HG03457 (cell line): ENCODE measurements around the gene DNMBP.
"Not testable (repeated sequence)": the region's sequence is repeated elsewhere in the genome, so short reads cannot be mapped to it uniquely, and the experiment has no call there.

Source experiments
- ATAC-seq: cut with Tn5 transposase; IDR thresholded peaks from one replicate; pipeline ENCODE4 v1.9.1; 2021; ENCODE audit warnings: moderate number of reproducible peaks; ENCODE audit not compliant: unreplicated experiment

The DNMBP gene

GRCh38 chr10:99985637-99986036 is 24.1 kb downstream of the DNMBP start:
- not testable (repeated sequence) for ATAC-seq

GRCh38 chr10:99984211-99985034 is 25.3 kb downstream of the DNMBP start:
- no peak for ATAC-seq

DNA sequence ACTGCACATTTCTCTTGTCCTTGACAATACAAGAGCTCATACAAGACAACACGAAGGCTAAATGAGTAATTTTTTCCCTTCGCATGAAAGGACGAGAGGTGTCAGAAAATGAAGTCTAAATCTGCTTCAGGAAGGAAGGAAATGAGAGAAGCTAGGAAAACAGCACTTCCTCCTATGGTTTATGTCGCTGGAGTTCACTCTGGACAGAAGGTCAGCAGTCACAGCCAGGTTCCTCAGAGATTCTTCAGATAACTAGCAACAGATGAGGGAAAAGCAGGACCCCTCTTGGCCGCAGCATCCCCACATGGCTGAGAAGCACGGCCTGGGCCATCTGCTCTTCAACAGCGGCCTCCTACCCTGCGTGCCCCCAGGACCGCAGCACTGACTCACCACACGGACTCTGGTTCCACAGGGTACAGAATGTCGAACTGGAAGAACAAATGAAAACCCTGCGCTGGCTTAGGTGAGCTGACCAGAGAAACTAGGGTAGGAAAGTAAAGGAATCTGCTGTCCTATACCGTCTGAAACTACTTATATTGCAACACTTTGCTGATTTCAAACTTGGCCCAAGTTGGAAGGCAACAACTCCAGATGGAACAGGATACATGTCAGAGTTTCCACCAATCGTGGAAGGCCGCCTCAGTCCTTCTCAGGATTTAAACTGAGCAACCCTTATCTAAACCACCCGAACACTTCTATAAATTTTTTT is 26.3 kb downstream of the DNMBP start:
- no peak for ATAC-seq

GRCh38 chr10:99982728-99983127 is 27.0 kb downstream of the DNMBP start:
- ATAC-seq, result no peak

GRCh38 chr10:99981581-99982199 is 28.1 kb downstream of the DNMBP start:
- no peak for ATAC-seq

DNA sequence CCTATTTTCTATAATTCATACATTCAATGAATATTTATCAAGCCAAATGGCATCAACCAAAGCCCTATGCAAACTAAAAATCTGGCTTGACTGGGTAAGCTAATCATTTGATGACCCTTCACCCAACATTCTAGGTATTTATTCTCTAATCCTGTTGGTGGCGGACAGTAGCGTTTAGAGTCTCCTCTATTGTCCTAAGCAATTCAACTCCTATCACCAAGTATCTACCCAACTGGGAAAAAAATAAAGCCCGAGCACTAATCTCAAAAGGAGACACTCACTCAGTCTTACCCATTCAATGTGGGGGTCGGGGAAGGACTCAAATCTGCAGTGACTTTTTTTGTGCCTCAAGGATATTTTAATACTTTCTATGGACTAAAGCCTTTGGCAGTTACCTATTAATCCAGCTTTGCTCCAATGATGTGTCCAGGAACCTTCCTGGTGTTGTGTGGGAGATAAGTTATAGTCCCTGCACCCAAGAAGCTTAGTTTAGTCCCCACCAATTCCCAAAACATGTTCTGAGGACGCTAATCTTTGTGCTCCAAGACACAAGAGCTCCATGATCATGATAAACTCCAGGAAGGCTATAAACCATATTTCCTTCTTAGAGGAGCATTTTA is 30.6 kb downstream of the DNMBP start:
- no peak for ATAC-seq

DNA sequence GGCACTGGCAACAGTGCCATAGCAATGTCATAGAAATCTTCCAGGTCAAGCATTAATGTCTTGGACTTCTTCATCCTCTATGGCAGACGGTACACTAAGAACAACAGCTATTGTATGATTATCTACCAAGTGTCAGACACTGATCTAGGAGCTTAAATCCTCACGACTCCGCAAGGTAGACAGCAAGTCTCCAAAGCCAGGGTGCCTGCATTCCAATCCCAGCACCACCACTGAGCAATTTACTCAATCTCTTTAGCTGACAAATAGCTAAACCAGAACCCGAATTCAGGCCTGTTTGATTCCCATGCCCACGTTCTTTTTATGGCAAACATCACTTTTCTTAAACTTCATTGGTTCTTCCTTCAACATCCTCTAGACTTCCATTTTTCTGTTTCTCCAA is 31.8 kb downstream of the DNMBP start:
- no peak for ATAC-seq

DNA sequence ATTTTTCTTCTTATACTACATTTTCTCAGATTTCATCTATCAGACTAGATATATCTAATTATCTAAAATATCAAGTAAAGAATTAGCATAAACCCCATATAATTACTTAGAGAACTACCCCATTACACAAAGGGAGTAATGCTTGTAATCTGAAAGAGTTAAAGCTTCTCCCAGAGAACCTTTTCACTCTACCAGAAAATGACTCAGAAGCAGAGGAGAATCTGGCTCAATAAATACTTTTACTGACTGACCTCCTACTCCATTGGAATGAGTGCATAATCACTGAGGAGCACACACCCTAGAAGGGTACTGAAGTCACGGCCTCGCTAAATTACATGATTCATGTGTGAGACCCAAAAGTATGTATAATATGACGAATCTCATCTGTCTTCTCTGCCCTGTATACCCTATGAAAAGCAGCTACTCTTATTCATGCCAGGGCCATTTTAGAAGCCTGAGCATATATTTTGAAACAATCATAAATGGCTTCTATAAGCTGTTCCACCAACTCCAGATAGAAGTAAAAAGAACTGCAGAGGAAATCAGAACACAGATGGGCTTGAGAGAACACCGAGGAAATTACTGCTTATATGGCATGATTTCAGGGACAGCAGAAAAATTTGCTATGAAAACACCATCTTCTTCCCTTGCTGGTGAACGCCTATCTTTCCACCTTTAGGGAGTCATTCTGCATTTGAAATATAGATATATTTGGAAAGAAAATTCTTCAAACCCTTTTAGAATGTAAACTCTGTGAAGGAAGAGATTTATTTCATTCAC is 32.7 kb downstream of the DNMBP start:
- no peak for ATAC-seq

DNA sequence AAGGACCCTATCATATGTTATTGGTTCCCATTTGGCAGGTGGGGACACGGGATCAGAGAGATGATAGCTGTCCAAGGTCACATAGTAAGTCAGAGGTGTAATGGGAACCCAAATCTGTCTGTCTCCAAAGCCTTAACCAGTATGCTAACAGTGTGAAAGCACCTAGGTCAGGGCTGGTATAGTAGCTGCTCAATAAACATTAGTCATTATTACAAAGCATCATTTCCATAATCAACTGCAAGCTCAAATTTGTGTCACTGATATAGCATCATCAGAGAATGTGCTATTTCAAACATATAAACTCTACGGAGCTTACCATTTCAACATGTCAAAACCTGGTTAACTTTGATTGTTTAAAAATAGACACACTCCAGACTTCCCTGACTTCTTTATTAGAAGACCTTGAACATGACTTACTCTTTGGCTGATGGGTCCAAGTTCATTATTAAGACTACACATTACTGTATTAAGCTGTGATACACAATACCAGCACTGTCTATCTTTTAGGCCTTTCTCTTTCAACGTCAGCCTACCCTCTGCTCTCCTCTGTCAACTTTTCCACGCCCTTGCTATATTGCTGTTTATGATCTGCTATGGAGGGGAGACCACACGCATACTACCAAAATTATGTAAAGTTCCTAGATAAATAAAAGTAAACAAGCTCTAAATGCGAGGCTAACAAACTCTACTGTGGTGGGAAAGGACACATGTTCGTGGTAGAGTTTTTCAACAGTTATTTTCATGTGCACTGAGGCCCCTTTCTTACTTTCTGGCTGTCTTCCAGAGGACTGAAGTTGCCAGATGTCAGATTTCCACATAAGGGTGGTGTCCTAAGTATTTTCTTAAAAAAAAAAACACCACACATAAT is 33.6 kb downstream of the DNMBP start:
- ATAC-seq, result no peak

DNA sequence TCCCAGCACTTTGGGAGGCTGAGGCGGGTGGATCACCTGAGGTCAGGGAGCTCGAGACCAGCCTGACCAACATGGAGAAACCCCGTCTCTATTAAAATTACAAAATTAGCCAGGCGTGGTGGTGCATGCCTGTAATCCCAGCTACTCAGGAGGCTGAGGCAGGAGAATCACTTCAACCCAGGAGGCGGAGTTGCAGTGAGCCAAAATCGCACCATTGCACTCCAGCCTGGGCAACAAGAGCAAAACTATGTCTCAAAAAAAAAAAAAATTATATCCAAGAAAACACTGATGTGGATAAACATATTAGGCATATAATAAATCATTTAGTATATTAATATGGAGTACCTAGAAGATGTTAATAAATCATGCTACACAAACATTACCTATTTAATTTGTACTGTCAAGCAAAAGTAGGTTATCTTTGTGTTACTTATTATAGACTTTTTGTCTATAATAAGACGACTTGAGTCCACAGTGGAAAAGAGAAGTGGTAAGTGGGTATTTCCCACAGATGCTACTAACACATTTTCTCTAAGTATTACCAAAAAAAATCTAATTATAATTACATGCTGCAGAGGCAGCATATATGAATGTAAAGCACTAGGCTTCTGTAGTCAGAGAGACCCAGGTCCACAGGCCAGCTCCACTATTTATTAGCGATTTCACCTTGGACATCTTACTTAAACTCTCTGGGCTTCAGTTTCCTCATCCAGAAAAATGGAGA is 34.5 kb downstream of the DNMBP start:
- no peak for ATAC-seq

- no peak for ATAC-seq
Observed at GRCh38 chr10:99973190-99973589, 36.6 kb downstream of the DNMBP start.

GRCh38 chr10:99967961-99968360 is 41.8 kb downstream of the DNMBP start:
- no peak for ATAC-seq

DNA sequence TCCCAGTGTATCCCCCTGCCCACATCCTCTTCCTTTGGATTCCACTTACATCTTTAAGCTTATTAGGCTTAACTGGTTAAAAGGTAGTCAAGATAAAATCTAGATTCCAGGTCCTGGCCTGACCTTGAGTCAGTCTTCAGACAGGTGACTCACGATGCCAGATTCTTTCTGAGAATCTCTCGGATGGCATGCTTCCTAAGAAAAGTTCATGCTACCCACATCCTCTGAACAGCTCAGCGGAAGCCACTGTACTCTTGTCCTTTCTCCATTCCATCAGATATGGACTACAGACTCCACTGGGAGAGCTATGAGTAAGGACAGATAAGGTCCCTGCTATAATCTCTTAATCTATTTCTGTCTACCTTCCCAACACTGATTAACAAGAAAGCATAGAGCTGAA is 43.4 kb downstream of the DNMBP start:
- ATAC-seq, result no peak

DNA sequence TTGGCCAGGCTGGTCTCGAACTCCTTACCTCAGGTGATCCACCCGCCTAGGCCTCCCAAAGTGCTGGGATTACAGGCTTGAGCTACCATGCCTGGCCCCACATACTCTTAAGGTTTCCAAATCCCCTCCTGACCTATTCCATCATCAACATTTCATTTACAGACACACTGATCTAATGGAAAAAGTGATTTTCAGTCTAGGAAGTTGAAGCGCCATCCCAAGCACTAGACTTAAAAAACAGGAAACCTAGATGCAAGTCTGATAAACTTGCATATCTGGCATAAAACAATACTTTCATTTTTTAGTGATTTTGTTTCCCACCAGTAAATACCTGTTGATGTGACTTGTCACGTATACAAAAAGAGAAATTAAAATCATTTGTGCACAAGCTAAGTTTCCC is 44.0 kb downstream of the DNMBP start:
- no peak for ATAC-seq

DNA sequence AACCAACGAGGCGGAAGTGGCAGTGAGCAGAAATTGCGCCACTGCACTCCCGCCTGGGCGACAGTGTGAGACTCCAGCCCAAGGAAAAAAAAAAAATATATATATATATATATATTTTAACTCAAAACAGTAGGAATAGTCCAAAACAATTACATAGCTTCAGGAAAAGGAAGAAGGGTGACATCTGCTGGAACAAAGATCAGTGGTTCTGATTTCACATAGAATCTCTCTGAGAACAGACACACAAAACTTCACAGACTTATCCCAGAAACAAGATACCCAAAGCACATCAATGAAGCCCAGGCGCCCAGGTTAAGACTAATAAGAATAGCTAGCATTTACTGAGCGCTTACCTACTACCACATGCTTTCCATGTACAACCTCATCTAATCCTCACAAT is 45.0 kb downstream of the DNMBP start:
- no peak for ATAC-seq

DNA sequence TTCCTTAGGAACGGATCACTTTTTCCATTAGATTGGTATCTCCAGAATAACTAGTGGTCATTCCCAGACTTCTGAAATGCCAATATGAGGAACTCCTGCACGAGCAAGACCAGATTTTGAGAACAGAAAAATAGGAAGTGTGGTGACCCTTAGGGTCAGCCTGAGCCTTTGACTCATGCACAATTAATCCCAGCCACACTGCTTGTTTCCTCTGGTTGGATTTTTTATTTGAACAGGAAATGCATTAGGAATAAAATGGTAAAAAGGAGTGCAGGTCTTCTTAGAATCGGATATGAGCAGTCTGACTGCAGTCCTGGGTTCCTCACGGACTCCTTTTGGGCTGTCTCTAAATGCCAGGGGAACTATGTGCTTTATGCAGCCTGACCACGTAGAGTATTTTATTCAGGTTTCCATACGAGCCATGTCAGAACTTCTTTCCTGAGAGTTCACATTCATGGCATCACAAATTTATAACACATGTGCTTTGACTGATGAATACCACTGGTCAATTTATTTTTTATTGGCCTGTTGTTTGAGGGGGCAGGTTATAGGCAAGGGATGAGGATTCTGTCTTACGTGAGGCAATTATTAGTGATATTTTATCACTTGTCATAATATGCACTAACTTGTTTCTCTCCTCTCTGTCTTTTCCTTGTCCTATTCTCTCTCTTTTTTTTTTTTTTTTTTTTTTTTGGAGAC is 46.1 kb downstream of the DNMBP start:
- ATAC-seq, result not testable (repeated sequence)

DNA sequence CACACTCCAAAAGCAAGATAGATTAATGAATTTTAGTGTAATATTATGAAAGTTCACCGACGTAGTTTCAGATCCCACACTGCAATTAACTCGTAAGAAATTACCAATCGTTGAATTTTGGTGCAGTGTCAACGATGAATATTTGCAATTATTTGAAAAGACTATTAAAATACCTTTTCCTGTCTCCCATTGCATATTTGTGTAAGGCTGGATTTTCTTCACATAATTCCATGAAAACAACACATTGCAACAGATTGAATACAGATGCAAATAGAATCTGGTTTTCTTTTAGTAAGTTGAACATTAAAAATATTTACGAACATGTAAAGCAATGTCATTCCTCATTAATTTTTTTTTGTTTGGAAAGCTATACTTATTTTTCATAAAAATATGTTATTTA is 50.9 kb downstream of the DNMBP start:
- ATAC-seq, result no peak

GRCh38 chr10:99958302-99958701 is 51.4 kb downstream of the DNMBP start:
- ATAC-seq, result no peak

- not testable (repeated sequence) for ATAC-seq
Observed at GRCh38 chr10:99953510-99953909, 56.2 kb downstream of the DNMBP start.
